NCI-H1048 (cell line): ENCODE measurements around the gene TRIP10.

Source experiments
- DNase-seq: peaks from one replicate; lab custom pipeline; 2025; lab: John Stamatoyannopoulos, UW

TRIP10 gene

DNA sequence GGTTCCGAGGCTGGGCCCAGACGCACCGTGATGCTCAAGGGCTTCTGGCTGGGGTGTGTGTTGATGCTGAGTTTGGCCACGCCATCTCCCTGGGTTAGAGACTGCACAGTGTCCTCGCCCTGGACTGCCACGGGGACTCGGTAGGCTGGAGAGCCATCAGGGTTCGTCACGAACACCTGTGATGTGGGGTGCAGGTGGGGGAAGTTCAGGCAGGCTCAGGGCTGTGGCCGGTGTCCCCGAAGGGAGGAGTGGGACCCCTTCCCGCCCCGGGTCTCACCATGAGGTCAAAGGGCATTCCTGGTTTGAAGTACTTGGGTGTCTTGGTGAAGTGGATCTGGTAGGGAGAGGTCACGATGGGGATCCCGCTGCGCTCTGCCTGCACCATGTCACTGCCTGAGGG lies 27.2 kb upstream of the TRIP10 start:
- DNase-seq: no peak

- no peak for DNase-seq
Observed at GRCh38 chr19:6712692-6713670, 26.5 kb upstream of the TRIP10 start.

DNA sequence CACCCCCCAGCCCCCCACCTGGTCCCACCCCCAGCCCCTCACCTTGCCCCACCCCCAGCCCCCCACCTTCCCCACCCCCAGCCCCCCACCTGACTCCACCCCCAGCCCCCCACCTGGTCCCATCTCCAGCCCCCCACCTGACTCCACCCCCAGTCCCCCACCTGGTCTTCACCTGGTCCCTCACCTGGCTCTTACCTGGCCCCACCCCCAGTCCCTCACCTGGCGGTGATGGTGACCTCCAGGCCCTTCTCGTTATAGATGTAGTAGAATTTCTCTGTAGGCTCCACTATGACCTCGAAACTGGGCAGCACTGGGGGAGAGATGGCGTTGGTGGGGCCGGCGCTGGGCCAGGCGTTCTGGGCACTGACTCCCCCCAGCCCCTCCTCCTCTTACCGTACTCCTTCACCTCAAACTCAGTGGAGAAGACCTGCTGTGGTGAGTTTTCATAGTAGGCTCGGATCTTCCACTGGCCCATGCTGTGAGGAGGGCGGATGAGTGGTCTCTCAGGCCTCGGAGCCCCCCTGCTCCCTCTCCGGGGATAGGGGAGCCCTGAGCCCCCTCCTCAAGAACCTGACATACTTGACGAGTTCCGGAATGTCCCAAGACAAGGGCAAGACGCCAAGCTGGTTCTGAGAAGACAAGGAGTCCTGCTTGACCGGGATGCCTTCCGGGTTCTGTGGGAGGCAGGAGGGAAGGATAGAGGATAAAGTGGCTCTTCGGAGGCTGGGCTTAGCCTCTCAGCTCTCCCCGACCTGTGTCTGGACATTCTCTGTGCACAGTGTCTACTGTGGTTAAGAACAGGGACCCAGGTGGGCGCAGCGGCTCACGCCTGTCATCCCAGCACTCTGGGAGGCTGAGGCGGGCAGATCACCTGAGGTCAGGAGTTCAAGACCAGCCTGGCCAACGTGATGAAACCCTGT lies 25.4 kb upstream of the TRIP10 start:
- DNase-seq: no peak

DNA sequence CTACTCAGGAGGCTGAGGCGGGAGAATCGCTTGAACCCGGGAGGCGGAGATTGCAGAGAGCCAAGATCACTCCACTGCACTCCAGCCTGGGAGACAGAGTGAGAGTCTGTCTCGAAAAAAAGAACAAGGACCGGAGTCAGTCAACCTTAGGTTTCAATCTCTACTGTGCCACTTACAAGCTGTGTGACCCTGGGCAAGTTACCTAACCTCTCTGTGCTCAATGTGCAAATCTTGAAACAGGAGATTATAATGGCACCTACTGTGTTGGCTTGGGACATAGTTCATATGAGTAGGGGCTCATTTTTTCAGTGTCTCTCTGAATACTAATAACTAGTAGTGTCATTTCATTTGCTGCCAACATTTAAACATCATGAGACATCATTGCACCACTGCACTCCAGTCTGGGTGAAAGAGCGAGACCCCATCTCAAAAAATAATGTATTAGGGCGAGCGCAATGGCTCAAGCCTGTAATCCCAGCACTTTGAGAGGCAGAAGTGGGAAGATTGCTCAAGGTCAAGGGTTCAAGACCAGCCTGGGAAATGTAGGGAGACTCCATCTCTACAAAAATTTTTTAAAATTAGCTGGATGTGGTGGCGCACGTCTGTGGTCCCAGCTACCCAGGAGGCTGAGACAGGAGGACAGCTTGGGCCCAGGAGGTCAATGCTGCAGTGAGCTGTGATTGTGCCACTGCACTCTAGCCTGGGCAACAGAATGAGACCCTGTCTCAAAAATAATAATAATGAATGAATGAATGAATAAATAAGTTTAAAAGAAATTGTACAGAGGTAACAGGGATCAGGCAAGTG lies 24.5 kb upstream of the TRIP10 start:
- no peak for DNase-seq

DNA sequence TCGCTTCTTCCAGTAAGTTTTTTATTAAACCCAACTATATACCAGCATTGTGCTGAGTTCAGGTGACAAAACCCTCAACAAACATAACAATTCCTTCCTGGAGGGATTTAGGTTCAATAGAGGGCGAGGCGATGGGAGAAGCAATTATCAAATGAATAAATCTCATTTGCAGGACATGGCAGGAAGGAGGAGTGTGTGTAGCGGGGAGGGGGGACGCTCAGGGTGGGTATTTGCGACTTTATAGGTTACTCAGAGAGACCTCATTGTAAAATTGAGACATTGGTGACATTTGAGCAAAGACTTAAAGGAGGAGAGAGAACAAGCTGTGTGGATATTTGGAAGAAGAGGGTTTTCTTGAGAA lies 22.9 kb upstream of the TRIP10 start:
- DNase-seq: no peak

GRCh38 chr19:6717036-6717435 lies 22.4 kb upstream of the TRIP10 start:
- DNase-seq: no peak

DNA sequence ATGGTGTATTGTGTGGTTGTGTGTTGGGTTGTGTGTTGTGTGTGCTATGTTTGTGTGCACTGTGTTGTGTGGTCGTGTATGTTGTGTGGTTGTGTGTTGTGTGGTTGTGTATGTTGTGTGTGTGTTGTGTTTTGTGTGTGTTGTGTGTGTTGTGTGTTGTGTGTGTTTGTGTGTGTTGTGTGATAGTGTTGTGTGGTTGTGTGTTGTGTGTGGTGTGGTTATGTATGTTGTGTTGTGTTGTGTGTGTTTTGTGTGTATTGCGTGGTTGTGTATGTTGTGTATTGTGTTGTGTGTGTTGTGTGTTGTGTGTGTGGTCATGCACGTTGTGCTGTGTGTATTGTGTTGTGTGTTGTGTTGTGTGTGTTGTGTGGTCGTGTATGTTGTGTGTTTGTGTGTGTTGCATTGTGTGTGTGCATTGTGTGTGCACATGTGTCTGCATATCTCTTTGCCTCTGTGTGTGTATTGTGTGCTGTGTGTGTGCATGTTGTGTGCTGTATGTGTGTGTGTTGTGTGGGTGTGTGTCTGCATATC lies 22.0 kb upstream of the TRIP10 start:
- no peak for DNase-seq

- no peak for DNase-seq
Observed at GRCh38 chr19:6718111-6718740, 21.3 kb upstream of the TRIP10 start.

DNA sequence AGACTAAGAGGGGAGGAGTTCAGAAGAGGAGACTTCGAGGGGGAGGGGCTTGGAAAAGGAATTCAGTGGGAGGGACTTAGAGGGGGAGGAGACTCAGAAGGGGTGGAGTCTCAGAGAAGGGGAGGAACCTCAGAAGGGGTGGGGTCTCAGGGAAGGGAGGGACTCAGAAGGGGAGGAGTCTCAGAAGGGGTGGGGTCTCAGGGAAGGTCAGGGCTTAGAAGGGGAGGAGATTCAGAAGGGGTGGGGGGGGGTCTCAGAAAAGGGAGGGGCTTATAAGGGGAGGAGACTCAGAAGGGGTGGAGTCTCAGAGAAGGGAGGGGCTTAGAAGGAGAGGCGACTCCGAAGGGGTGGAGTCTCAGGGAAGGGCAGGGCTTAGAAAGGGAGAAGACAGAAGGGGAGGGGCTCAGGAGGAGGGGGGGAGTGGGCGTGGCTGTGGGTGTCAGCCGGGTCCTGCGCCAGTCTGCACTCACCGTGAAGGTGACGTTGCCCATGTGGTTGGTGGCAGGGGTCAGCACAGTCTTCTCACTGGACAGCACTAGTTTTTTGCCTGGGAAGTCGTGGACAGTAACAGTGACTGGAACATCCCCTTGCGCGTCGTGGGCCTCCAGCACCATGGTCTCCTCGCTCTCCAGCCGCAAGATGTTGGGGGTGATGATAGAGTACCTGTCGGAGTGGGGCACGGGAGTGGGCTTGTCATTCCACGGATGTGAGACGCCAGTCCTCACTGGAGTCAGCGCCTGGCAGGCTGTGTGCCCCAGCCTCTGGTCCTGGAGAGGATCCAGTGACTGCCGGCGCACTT lies 20.5 kb upstream of the TRIP10 start:
- DNase-seq: no peak

DNA sequence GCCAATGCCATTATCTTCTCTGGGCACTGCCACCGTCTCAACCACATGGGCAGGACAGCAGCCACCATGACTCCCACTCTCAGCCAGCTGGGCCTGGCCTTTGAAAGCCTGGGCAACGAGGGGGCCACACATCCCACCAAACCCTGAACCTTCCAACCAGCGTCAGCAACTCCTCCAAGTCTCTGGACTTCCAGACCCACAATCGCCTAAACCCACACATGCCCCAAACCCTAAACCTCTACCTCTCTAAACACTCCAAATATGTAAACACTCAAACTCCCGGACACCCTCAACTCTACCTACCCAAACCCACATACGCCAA lies 20.0 kb upstream of the TRIP10 start:
- no peak for DNase-seq

GRCh38 chr19:6719992-6720368 lies 19.5 kb upstream of the TRIP10 start:
- no peak for DNase-seq

- DNase-seq: no peak
Observed at GRCh38 chr19:6720369-6721137, 18.9 kb upstream of the TRIP10 start, which contains the start of gene C3. Gene C3 (minus strand): TSS chr19:6720650. CDS start chr19:6720589, 61 bp downstream.

- no peak for DNase-seq
Observed at GRCh38 chr19:6721138-6721474, 18.4 kb upstream of the TRIP10 start.

- no peak for DNase-seq
Observed at GRCh38 chr19:6721773-6722172, 17.7 kb upstream of the TRIP10 start.

GRCh38 chr19:6723108-6723618 lies 16.3 kb upstream of the TRIP10 start:
- no peak for DNase-seq

GRCh38 chr19:6723738-6724137 lies 15.7 kb upstream of the TRIP10 start:
- DNase-seq: no peak

DNA sequence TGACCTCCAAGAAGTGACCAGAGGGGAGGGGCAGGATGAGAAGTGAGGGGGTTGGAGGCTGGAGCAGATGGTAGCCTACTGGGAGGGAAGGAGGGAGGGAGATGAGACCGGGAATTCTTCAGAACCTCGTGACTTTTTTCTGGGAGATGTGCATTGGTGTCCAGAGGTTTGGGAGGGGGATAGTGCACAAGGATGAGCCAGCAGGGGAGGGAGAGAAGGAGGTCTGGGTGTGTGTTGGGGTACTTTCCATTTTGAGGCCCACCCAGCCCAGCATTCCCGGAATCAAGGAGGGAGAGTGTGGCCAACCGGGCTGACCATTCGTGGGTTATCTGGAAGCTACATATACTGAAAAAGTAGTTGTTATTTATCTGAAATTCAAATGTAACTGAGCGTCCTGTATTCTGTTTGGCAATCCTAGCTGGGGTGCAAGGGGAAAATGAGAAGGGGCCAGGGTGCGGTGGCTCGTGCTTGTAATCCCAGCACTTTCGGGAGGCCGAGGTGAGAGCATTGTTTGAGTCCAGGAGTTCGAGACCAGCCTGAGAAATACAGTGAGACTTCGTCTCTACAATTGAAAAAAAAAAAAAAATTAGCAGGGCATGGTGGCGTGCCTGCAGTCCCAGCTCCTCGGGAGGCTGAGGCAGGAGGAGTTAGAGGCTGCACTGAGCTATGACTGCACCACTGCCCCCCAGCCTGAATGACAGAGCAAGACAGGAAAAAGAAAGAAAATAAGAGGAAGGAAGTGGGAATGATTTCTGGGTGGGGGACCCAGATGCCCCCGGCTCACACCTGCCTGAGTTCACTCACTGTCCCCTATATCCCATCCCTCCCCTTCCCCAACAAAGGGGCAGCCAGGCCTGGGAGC lies 14.6 kb upstream of the TRIP10 start:
- DNase-seq: no peak

- DNase-seq: no peak
Observed at GRCh38 chr19:6725513-6726231, 13.8 kb upstream of the TRIP10 start.
